Stimulated activated CD8-positive, alpha-beta memory T cell treated with anti-CD3 and anti-CD28 coated beads, Interleukin-4, amount 100 ng/mL, for 1 hour (primary cell): ENCODE measurements around the gene TCERG1L.

Experiments
- DNase-seq, 2 donors: peaks; one replicate each; pipeline ENCODE4 v3.0.0-alpha.2; 2020; ENCODE audit warnings: low read depth in 2 of 2, low spot score in 1 of 2

Gene TCERG1L

GRCh38 chr10:131210181-131210580, 101.3 kb downstream of the TCERG1L start:
- no peak for DNase-seq

GRCh38 chr10:131207584-131208532, 103.7 kb downstream of the TCERG1L start:
- no peak for DNase-seq

GRCh38 chr10:131207176-131207575, 104.3 kb downstream of the TCERG1L start:
- no peak for DNase-seq

- DNase-seq: no peak
These were observed 105.2 kb downstream of the TCERG1L start for GRCh38 chr10:131206111-131206995.

GRCh38 chr10:131205556-131205955, 106.0 kb downstream of the TCERG1L start:
- DNase-seq: no peak

GRCh38 chr10:131204406-131205152, 106.9 kb downstream of the TCERG1L start:
- no peak for DNase-seq

GRCh38 chr10:131203456-131204357, 107.8 kb downstream of the TCERG1L start:
- no peak for DNase-seq

- DNase-seq: no peak
These were observed 108.5 kb downstream of the TCERG1L start for GRCh38 chr10:131202990-131203389.

- no peak for DNase-seq
These were observed 109.6 kb downstream of the TCERG1L start for GRCh38 chr10:131201741-131202515.

GRCh38 chr10:131200856-131201470, 110.6 kb downstream of the TCERG1L start:
- no peak for DNase-seq

- DNase-seq: no peak
These were observed 111.9 kb downstream of the TCERG1L start for GRCh38 chr10:131199646-131200045.

GRCh38 chr10:131198843-131199242, 112.7 kb downstream of the TCERG1L start:
- DNase-seq: no peak

- DNase-seq: no peak
These were observed 113.1 kb downstream of the TCERG1L start for GRCh38 chr10:131198401-131198800.

- DNase-seq: no peak
These were observed 115.2 kb downstream of the TCERG1L start for GRCh38 chr10:131196176-131196885.

- DNase-seq: no peak
These were observed 115.9 kb downstream of the TCERG1L start for GRCh38 chr10:131195558-131196159.

GRCh38 chr10:131195116-131195515, 116.4 kb downstream of the TCERG1L start:
- no peak for DNase-seq

GRCh38 chr10:131193923-131194322, 117.6 kb downstream of the TCERG1L start:
- no peak for DNase-seq

GRCh38 chr10:131188494-131188893, 123.0 kb downstream of the TCERG1L start:
- no peak for DNase-seq
